Measurements from ENCODE around the gene VIM.

- TF ChIP-seq CTCF (IDR thresholded peaks at IDR 0.05 in 8 of 11, conservative IDR thresholded peaks at IDR 0.05 in 3 of 11) (no peak), POLR2AphosphoS5 (IDR thresholded peaks at IDR 0.05) (no peak)
Measured at GRCh38 chr10:17276756-17277424, 48.8 kb downstream of the VIM start.
